ENCODE results near the gene TRHDE. TPM values are rescaled to one million over a fixed set of nuclear protein-coding genes. Genes with fewer than 3 reads are reported as not detected.

TRHDE gene
- total and polyA plus RNA-seq, 3 donors from 2014 or later = 2.8 to 8.5 (median 3.9) TPM

- DNase-seq = no peak
- no peaks in the 10 kb centered on the region for H3K36me3 ChIP-seq (ENCODE audit: low read depth, missing control alignments)
- intact Hi-C loops (cut with DNase I; ENCODE audit: low total_unique reads) = no loop called here
- H3K9me3 ChIP-seq = no peaks in the 10 kb centered on the region
- H3K4me1 ChIP-seq = no peaks in the 10 kb centered on the region
- TF ChIP-seq CTCF (IDR thresholded peaks at IDR 0.05) (no peak), POLR2A (IDR thresholded peaks at IDR 0.05) (no peak)
- no peak overlapping the region for H3K27ac ChIP-seq
- H3K27me3 ChIP-seq = no peaks in the 10 kb centered on the region
- H3K4me3 ChIP-seq = no peak overlapping the region
Measured at GRCh38 chr12:72444125-72444524, 172.0 kb downstream of the TRHDE start.

GRCh38 chr12:72444566-72444965 lies 172.4 kb downstream of the TRHDE start:
- Histone ChIP-seq H3K4me3 (no peak overlapping the region), H3K4me1 (no peaks in the 10 kb centered on the region), H3K27me3 (no peaks in the 10 kb centered on the region), H3K27ac (no peak overlapping the region), H3K36me3 (ENCODE audit: low read depth, missing control alignments) (no peaks in the 10 kb centered on the region), H3K9me3 (no peaks in the 10 kb centered on the region)
- intact Hi-C loops (cut with DNase I; ENCODE audit: low total_unique reads) = no loop called here
- 89 to 96% methylated on average over 2 of the region's 2 CpGs for WGBS, 2 donors
- DNase-seq = no peak
- TF ChIP-seq POLR2A (IDR thresholded peaks at IDR 0.05) (no peak), CTCF (IDR thresholded peaks at IDR 0.05) (no peak)

GRCh38 chr12:72448089-72448488 lies 175.9 kb downstream of the TRHDE start:
- no peaks in the 10 kb centered on the region for H3K36me3 ChIP-seq (ENCODE audit: low read depth, missing control alignments)
- H3K27ac ChIP-seq = no peak overlapping the region
- intact Hi-C loops (cut with DNase I; ENCODE audit: low total_unique reads) = no loop called here
- H3K27me3 ChIP-seq = no peaks in the 10 kb centered on the region
- TF ChIP-seq CTCF (IDR thresholded peaks at IDR 0.05) (no peak), POLR2A (IDR thresholded peaks at IDR 0.05) (no peak)
- H3K9me3 ChIP-seq = no peaks in the 10 kb centered on the region
- no peak overlapping the region for H3K4me3 ChIP-seq
- H3K4me1 ChIP-seq = no peaks in the 10 kb centered on the region
- WGBS, 2 donors = 96 to 100% methylated on average over 1 of the region's 1 CpG
- DNase-seq = no peak

- intact Hi-C loops (cut with DNase I; ENCODE audit: low total_unique reads) = no loop called here
- Histone ChIP-seq H3K27ac (no peak overlapping the region), H3K9me3 (no peaks in the 10 kb centered on the region), H3K4me1 (no peaks in the 10 kb centered on the region), H3K4me3 (no peak overlapping the region), H3K36me3 (ENCODE audit: low read depth, missing control alignments) (no peaks in the 10 kb centered on the region), H3K27me3 (no peaks in the 10 kb centered on the region)
- 78 to 79% methylated on average over 2 of the region's 2 CpGs for WGBS, 2 donors
- TF ChIP-seq POLR2A (IDR thresholded peaks at IDR 0.05) (no peak), CTCF (IDR thresholded peaks at IDR 0.05) (no peak)
- DNase-seq = no peak
Measured at GRCh38 chr12:72448805-72449204, 176.6 kb downstream of the TRHDE start.

- Histone ChIP-seq H3K4me3 (no peak overlapping the region), H3K27me3 (no peaks in the 10 kb centered on the region), H3K27ac (no peak overlapping the region), H3K36me3 (ENCODE audit: low read depth, missing control alignments) (no peaks in the 10 kb centered on the region), H3K4me1 (no peaks in the 10 kb centered on the region), H3K9me3 (no peaks in the 10 kb centered on the region)
- intact Hi-C loops (cut with DNase I; ENCODE audit: low total_unique reads) = no loop called here
- TF ChIP-seq POLR2A (IDR thresholded peaks at IDR 0.05) (no peak), CTCF (IDR thresholded peaks at IDR 0.05) (no peak)
- no peak for DNase-seq
Measured at GRCh38 chr12:72453066-72453465, 180.9 kb downstream of the TRHDE start.

All from testis (tissue), 3 donors.